ENCODE data around the gene MRPL27. TPM values are rescaled to one million over a fixed set of nuclear protein-coding genes. Genes with fewer than 3 reads are reported as not detected.
A peak's percentile ranks its signal among the peaks of the same experiment; 100 is the strongest.

The MRPL27 gene
- total RNA-seq, 1 donor from 2014 or later = 83.3 TPM

- H3K27ac Mint-ChIP-seq = no peak overlapping the region
- intact Hi-C loops (cut with micrococcal nuclease) = no loop called here
- no peaks in the 10 kb centered on the region for H3K9me3 Mint-ChIP-seq
- H3K36me3 Mint-ChIP-seq (ENCODE audit: low read depth) = peaks cover 34% of the 10 kb centered on the region
- no peak for DNase-seq
- H3K4me1 Mint-ChIP-seq = peaks cover 21% of the 10 kb centered on the region
- no peak overlapping the region for H3K4me3 Mint-ChIP-seq
- H3K27me3 Mint-ChIP-seq = no peaks in the 10 kb centered on the region
These were observed 20.0 kb downstream of the MRPL27 start for GRCh38 chr17:50352693-50353599.

GRCh38 chr17:50352072-50352692, 20.8 kb downstream of the MRPL27 start:
- no peak for DNase-seq
- peaks cover 30% of the 10 kb centered on the region for H3K36me3 Mint-ChIP-seq (ENCODE audit: low read depth)
- H3K9me3 Mint-ChIP-seq = no peaks in the 10 kb centered on the region
- intact Hi-C loops (cut with micrococcal nuclease) = no loop called here
- H3K4me1 Mint-ChIP-seq = peaks cover 26% of the 10 kb centered on the region
- no peak overlapping the region for H3K4me3 Mint-ChIP-seq
- H3K27me3 Mint-ChIP-seq = no peaks in the 10 kb centered on the region
- no peak overlapping the region for H3K27ac Mint-ChIP-seq

- DNase-seq = no peak
- peaks cover 30% of the 10 kb centered on the region for H3K36me3 Mint-ChIP-seq (ENCODE audit: low read depth)
- H3K4me1 Mint-ChIP-seq = peaks cover 31% of the 10 kb centered on the region
- intact Hi-C loops (cut with micrococcal nuclease) = no loop called here
- no peaks in the 10 kb centered on the region for H3K9me3 Mint-ChIP-seq
- H3K4me3 Mint-ChIP-seq = no peak overlapping the region
- peak overlapping the region; percentile 34 for H3K27ac Mint-ChIP-seq
- H3K27me3 Mint-ChIP-seq = no peaks in the 10 kb centered on the region
These were observed 22.3 kb downstream of the MRPL27 start for GRCh38 chr17:50350733-50351132.

GRCh38 chr17:50349243-50349600, 23.8 kb downstream of the MRPL27 start:
- Mint-ChIP-seq H3K4me3 (no peak overlapping the region), H3K27ac (no peak overlapping the region), H3K36me3 (ENCODE audit: low read depth) (peaks cover 18% of the 10 kb centered on the region), H3K9me3 (no peaks in the 10 kb centered on the region), H3K4me1 (peaks cover 41% of the 10 kb centered on the region), H3K27me3 (no peaks in the 10 kb centered on the region)
- intact Hi-C loops (cut with micrococcal nuclease) = loop anchor here (5.0 kb wide), 1 partner anchor 42 kb away; no protein-coding TSS in a partner anchor
- DNase-seq = no peak

GRCh38 chr17:50348522-50349242, 24.3 kb downstream of the MRPL27 start:
- no peaks in the 10 kb centered on the region for H3K27me3 Mint-ChIP-seq
- intact Hi-C loops (cut with micrococcal nuclease) = loop anchor here (5.0 kb wide), 1 partner anchor 41 kb away; no protein-coding TSS in a partner anchor
- peak overlapping the region; percentile 22 for H3K27ac Mint-ChIP-seq
- peaks cover 41% of the 10 kb centered on the region for H3K4me1 Mint-ChIP-seq
- peak overlapping the region; percentile 95 for H3K4me3 Mint-ChIP-seq
- no peak for DNase-seq
- H3K9me3 Mint-ChIP-seq = no peaks in the 10 kb centered on the region
- H3K36me3 Mint-ChIP-seq (ENCODE audit: low read depth) = peaks cover 17% of the 10 kb centered on the region

- no peak for DNase-seq
- H3K27ac Mint-ChIP-seq = peak overlapping the region; percentile 21
- H3K27me3 Mint-ChIP-seq = no peaks in the 10 kb centered on the region
- H3K36me3 Mint-ChIP-seq (ENCODE audit: low read depth) = peaks cover 17% of the 10 kb centered on the region
- H3K4me3 Mint-ChIP-seq = peak overlapping the region; percentile 95
- H3K4me1 Mint-ChIP-seq = peaks cover 41% of the 10 kb centered on the region
- no peaks in the 10 kb centered on the region for H3K9me3 Mint-ChIP-seq
- intact Hi-C loops (cut with micrococcal nuclease) = loop anchor here (5.0 kb wide), 1 partner anchor 41 kb away; no protein-coding TSS in a partner anchor
These were observed 25.1 kb downstream of the MRPL27 start for GRCh38 chr17:50347894-50348291.

- intact Hi-C loops (cut with micrococcal nuclease) = loop anchor here (5.0 kb wide), 1 partner anchor 40 kb away; no protein-coding TSS in a partner anchor
- Mint-ChIP-seq H3K4me1 (peaks cover 40% of the 10 kb centered on the region), H3K27ac (peak overlapping the region; percentile 89), H3K4me3 (peak overlapping the region; percentile 95), H3K27me3 (no peaks in the 10 kb centered on the region), H3K9me3 (no peaks in the 10 kb centered on the region), H3K36me3 (ENCODE audit: low read depth) (peaks cover 15% of the 10 kb centered on the region)
- no peak for DNase-seq
These were observed 25.7 kb downstream of the MRPL27 start for GRCh38 chr17:50347117-50347893.

GRCh38 chr17:50346313-50347116, 26.5 kb downstream of the MRPL27 start:
- intact Hi-C loops (cut with micrococcal nuclease) = loop anchor here (1.0 to 5.0 kb wide), 3 partner anchors 16 to 51 kb away; partner anchors contain the start of gene LRRC59
- H3K9me3 Mint-ChIP-seq = no peaks in the 10 kb centered on the region
- peak; percentile 87 for DNase-seq
- H3K27me3 Mint-ChIP-seq = no peaks in the 10 kb centered on the region
- peaks cover 35% of the 10 kb centered on the region for H3K4me1 Mint-ChIP-seq
- H3K4me3 Mint-ChIP-seq = peak overlapping the region; percentile 95
- H3K27ac Mint-ChIP-seq = peak overlapping the region; percentile 89
- H3K36me3 Mint-ChIP-seq (ENCODE audit: low read depth) = peaks cover 9% of the 10 kb centered on the region

- H3K36me3 Mint-ChIP-seq (ENCODE audit: low read depth) = peaks cover 4% of the 10 kb centered on the region
- H3K4me3 Mint-ChIP-seq = peak within 1 kb of the TSS; percentile 95
- intact Hi-C loops (cut with micrococcal nuclease) = loop anchor here (1.0 to 5.0 kb wide), 3 partner anchors 17 to 52 kb away; partner anchors contain the start of gene LRRC59
- no peaks in the 10 kb centered on the region for H3K9me3 Mint-ChIP-seq
- H3K27ac Mint-ChIP-seq = peak within 1 kb of the TSS; percentile 96
- peak; percentile 97 for DNase-seq
- H3K4me1 Mint-ChIP-seq = peaks cover 30% of the 10 kb centered on the region
- peaks cover under 1% of the 10 kb centered on the region for H3K27me3 Mint-ChIP-seq
These were observed 27.3 kb downstream of the MRPL27 start, which contains the start of gene XYLT2 for GRCh38 chr17:50345432-50346312. TSS of gene XYLT2 (plus strand) at chr17:50346126. CDS start at chr17:50346141, 15 bp downstream.

- DNase-seq = no peak
- Mint-ChIP-seq H3K4me1 (peaks cover 30% of the 10 kb centered on the region), H3K9me3 (no peaks in the 10 kb centered on the region), H3K36me3 (ENCODE audit: low read depth) (peaks cover 3% of the 10 kb centered on the region), H3K27me3 (peaks cover 3% of the 10 kb centered on the region), H3K27ac (peak overlapping the region; percentile 80), H3K4me3 (peak overlapping the region; percentile 84)
- intact Hi-C loops (cut with micrococcal nuclease) = loop anchor here (5.0 kb wide), 1 partner anchor 38 kb away; no protein-coding TSS in a partner anchor
These were observed 28.1 kb downstream of the MRPL27 start for GRCh38 chr17:50344731-50345365.

- Mint-ChIP-seq H3K4me3 (no peak overlapping the region), H3K27me3 (peaks cover 5% of the 10 kb centered on the region), H3K4me1 (no peaks in the 10 kb centered on the region), H3K9me3 (peaks cover 11% of the 10 kb centered on the region), H3K36me3 (ENCODE audit: low read depth) (peaks cover 2% of the 10 kb centered on the region), H3K27ac (no peak overlapping the region)
- intact Hi-C loops (cut with micrococcal nuclease) = no loop called here
- DNase-seq = no peak
These were observed 33.6 kb downstream of the MRPL27 start for GRCh38 chr17:50339381-50339780.

Measured in activated CD4-positive, alpha-beta T cell treated with anti-CD3 and anti-CD28 coated beads, Interleukin-2, amount 10 ng/mL, durations not matched to agents 24 days and 14 days (primary cell).